Skeletal muscle tissue (tissue), 4 donors: Measurements from ENCODE around the gene HOXC10. TPM values are rescaled to one million over a fixed set of nuclear protein-coding genes. Genes with fewer than 3 reads are reported as not detected.

Experiments
- H3K27ac ChIP-seq: one replicate; pipeline ENCODE4 v1.7.0; 2013; ENCODE audit warnings: mild to moderate bottlenecking, low read depth, low read length, inconsistent platforms
- H3K27me3 ChIP-seq, 3 donors: one replicate each; pipeline ENCODE4 v1.7.0; 2013; ENCODE audit warnings: low read length in 3 of 3; ENCODE audit not compliant: control insufficient read depth in 3 of 3, insufficient read depth in 3 of 3
- H3K36me3 ChIP-seq, 3 donors: one replicate each; pipeline ENCODE4 v1.7.0; 2013; ENCODE audit warnings: low read length in 3 of 3; ENCODE audit not compliant: control insufficient read depth in 3 of 3, insufficient read depth in 3 of 3
- H3K4me1 ChIP-seq, 3 donors: one replicate each; pipeline ENCODE4 v1.7.0; 2013; ENCODE audit warnings: low read length in 3 of 3, mild to moderate bottlenecking in 3 of 3; ENCODE audit not compliant: control insufficient read depth in 3 of 3, insufficient read depth in 3 of 3
- H3K4me3 ChIP-seq, 3 donors: one replicate each; pipeline ENCODE4 v1.7.0; 2013; ENCODE audit warnings: low read length in 3 of 3
- H3K9ac ChIP-seq, 3 donors: one replicate each; pipeline ENCODE4 v1.7.0; 2013; ENCODE audit warnings: low read length in 3 of 3, mild to moderate bottlenecking in 3 of 3, moderate library complexity in 2 of 3, low read depth in 1 of 3
- H3K9me3 ChIP-seq, 3 donors: one replicate each; pipeline ENCODE4 v1.7.0; 2013; ENCODE audit warnings: low read length in 3 of 3; ENCODE audit not compliant: control insufficient read depth in 3 of 3
- total RNA-seq: library from RNA; depleted of rRNA; stranded (reverse); fragments of >200 nt; gene quantifications from one replicate; pipeline ENCODE4 v1.2.3, GENCODE V29; 2014
- donor health status: Osteomylitis.

Gene HOXC10
- total RNA-seq, 1 donor from 2014 or later, result 3.7 TPM

DNA sequence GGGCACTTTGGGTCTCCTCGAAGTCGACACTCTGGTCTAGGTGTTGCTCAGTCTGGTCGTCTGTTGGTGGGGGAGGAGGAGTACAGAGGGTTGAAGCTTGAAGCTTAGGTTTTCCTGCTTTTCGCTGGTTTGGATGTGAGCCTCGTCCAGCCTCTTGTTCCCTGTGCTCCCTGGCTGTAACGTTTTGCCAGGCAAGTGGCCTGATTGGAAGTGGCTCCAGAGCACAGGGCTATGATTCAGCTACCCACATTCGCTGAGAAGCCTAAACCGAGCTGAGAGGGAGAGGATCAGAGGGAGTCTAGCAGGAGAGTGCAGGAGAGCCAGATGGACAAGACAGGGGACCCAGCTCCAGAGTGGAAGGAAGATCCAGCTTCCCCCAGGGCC is 6.1 kb downstream of the HOXC10 start:
- peaks cover 4 to 19% (median 5%) of the 10 kb centered on the region in 3 donors for H3K27me3 ChIP-seq
- H3K4me1 ChIP-seq, result peaks cover 68 to 89% (median 75%) of the 10 kb centered on the region in 3 donors
- no peaks in the 10 kb centered on the region for H3K36me3 ChIP-seq
- H3K4me3 ChIP-seq, result peak overlapping the region; percentile 42 to 72 (median 67)
- H3K9me3 ChIP-seq, result no peaks in the 10 kb centered on the region
- peak overlapping the region; percentile 100 for H3K27ac ChIP-seq
- peak overlapping the region; percentile 34 to 81 (median 71) for H3K9ac ChIP-seq

- H3K9ac ChIP-seq, result peak overlapping the region; percentile 34 to 81 (median 71)
- peaks cover 0 to 13% (median 3%) of the 10 kb centered on the region in 3 donors for H3K27me3 ChIP-seq
- H3K27ac ChIP-seq, result peak overlapping the region; percentile 100
- peaks cover 70 to 90% (median 79%) of the 10 kb centered on the region in 3 donors for H3K4me1 ChIP-seq
- H3K9me3 ChIP-seq, result no peaks in the 10 kb centered on the region
- peak overlapping the region in 2 of 3 donors; percentile 2 to 42 for H3K4me3 ChIP-seq
- no peaks in the 10 kb centered on the region for H3K36me3 ChIP-seq
These were observed 7.5 kb downstream of the HOXC10 start for GRCh38 chr12:53992377-53992889.

- peaks cover 0 to 12% (median 3%) of the 10 kb centered on the region in 3 donors for H3K27me3 ChIP-seq
- H3K36me3 ChIP-seq, result no peaks in the 10 kb centered on the region
- peak overlapping the region; percentile 88 to 93 (median 89) for H3K4me3 ChIP-seq
- no peaks in the 10 kb centered on the region for H3K9me3 ChIP-seq
- peak overlapping the region; percentile 87 to 99 (median 99) for H3K9ac ChIP-seq
- H3K27ac ChIP-seq, result peak overlapping the region; percentile 100
- peaks cover 69 to 90% (median 77%) of the 10 kb centered on the region in 3 donors for H3K4me1 ChIP-seq
These were observed 8.4 kb downstream of the HOXC10 start for GRCh38 chr12:53993162-53994008.

- Histone ChIP-seq H3K4me1 (peaks cover 69 to 86% (median 77%) of the 10 kb centered on the region in 3 donors), H3K9me3 (no peaks in the 10 kb centered on the region), H3K36me3 (no peaks in the 10 kb centered on the region), H3K27ac (peak overlapping the region; percentile 100), H3K27me3 (peaks cover 0 to 9% (median 3%) of the 10 kb centered on the region in 3 donors), H3K4me3 (peak overlapping the region; percentile 88 to 93 (median 89)), H3K9ac (peak overlapping the region; percentile 87 to 99 (median 99))
These were observed 9.0 kb downstream of the HOXC10 start for GRCh38 chr12:53994009-53994263.

GRCh38 chr12:53994264-53995001 is 9.5 kb downstream of the HOXC10 start:
- H3K4me1 ChIP-seq, result peaks cover 67 to 82% (median 73%) of the 10 kb centered on the region in 3 donors
- peak overlapping the region; percentile 88 to 93 (median 89) for H3K4me3 ChIP-seq
- H3K27ac ChIP-seq, result peak overlapping the region; percentile 100
- peak overlapping the region; percentile 96 to 99 (median 99) for H3K9ac ChIP-seq
- no peaks in the 10 kb centered on the region for H3K9me3 ChIP-seq
- H3K36me3 ChIP-seq, result no peaks in the 10 kb centered on the region
- peaks cover 0 to 9% (median 3%) of the 10 kb centered on the region in 3 donors for H3K27me3 ChIP-seq

DNA sequence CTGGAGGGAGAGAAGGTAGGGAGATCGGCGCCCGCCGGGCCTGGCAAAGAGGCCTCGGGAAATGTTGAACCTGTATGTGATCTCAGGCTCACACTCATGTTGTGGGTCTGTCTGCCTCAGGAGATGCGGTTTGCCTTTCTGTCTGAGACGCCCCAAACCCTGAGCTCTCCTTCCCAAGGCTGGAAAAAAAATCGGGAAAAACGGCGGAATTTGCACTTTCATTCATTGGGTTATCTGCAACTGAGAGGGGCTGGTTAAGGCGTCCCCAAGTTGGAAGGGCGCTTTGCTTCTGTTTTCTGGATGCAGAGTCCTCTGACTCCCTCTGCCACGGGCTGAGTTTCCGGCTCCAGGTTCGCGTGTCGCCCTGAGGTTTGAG is 10.0 kb downstream of the HOXC10 start:
- H3K4me1 ChIP-seq, result peaks cover 63 to 78% (median 68%) of the 10 kb centered on the region in 3 donors
- H3K9ac ChIP-seq, result peak overlapping the region; percentile 96 to 99 (median 99)
- peaks cover 0 to 9% (median 3%) of the 10 kb centered on the region in 3 donors for H3K27me3 ChIP-seq
- H3K4me3 ChIP-seq, result peak overlapping the region; percentile 88 to 93 (median 89)
- H3K27ac ChIP-seq, result peak overlapping the region; percentile 100
- no peaks in the 10 kb centered on the region for H3K9me3 ChIP-seq
- H3K36me3 ChIP-seq, result no peaks in the 10 kb centered on the region

DNA sequence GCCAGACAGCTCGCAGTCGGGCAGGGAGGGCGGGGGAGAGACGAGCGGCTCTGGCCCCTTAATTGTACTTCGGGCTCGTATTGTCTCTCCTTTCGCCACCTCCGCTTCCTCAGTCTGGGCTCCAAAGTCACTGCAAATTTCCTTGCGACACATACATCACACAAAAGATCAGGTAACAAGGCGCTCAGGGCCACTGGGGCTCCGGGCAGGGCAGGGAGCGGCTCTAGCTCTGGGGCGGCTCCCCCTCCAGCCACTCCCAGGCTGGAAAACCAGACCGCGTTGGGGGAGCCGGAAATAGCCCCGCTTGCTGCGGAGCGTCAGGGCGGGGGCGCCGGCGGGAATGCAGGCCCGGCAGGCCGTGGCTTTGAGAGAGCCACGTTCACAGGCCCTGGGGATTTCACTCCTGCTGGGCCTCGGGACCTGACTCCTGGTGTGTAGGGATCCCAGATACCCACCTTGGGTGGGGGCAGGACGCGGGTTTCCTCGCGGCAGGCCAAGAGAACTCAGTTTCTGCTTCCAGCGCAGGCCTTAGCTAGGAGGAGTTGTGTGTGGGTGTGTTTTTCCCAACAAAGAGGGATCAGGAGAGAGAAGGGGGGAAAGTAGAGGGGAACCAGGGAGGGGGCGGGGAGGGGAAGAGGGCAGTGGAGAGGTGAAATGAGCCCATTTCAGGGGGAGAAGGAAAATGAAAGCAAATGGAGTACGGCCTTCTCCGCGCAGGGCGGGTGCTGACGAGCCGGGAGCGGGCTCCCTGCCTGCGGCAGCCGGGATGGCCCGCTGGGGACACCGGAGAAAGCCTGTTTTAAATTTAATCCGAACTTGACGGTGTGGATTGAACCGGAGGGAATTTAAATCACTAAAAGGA is 10.7 kb downstream of the HOXC10 start:
- H3K36me3 ChIP-seq, result no peaks in the 10 kb centered on the region
- peaks cover 0 to 9% (median 3%) of the 10 kb centered on the region in 3 donors for H3K27me3 ChIP-seq
- H3K27ac ChIP-seq, result peak overlapping the region; percentile 100
- H3K9me3 ChIP-seq, result no peaks in the 10 kb centered on the region
- peaks cover 57 to 78% (median 62%) of the 10 kb centered on the region in 3 donors for H3K4me1 ChIP-seq
- peak overlapping the region; percentile 88 to 93 (median 89) for H3K4me3 ChIP-seq
- H3K9ac ChIP-seq, result peak overlapping the region; percentile 96 to 99 (median 99)

- Histone ChIP-seq H3K4me1 (peaks cover 53 to 77% (median 54%) of the 10 kb centered on the region in 3 donors), H3K27ac (peak overlapping the region; percentile 100), H3K9me3 (no peaks in the 10 kb centered on the region), H3K4me3 (peak overlapping the region; percentile 88 to 93 (median 89)), H3K27me3 (peaks cover 0 to 9% (median 3%) of the 10 kb centered on the region in 3 donors), H3K36me3 (no peaks in the 10 kb centered on the region), H3K9ac (peak overlapping the region; percentile 96 to 99 (median 99))
These were observed 11.6 kb downstream of the HOXC10 start for GRCh38 chr12:53996240-53997203.
